CD14-positive monocyte (primary cell): ENCODE results near the gene PHF23. TPM values are rescaled to one million over a fixed set of nuclear protein-coding genes. Genes with fewer than 3 reads are reported as not detected.
A peak's percentile ranks its signal among the peaks of the same experiment; 100 is the strongest.

Experiments used
- DNase-seq, 3 donors: peaks; one replicate each; pipeline ENCODE4 v3.0.0-alpha.2; 2011 to 2022
- H2AFZ ChIP-seq: 2 replicates; pipeline ENCODE4 v1.6.0; 2012; ENCODE audit warnings: mild to moderate bottlenecking, low read depth, low read length, inconsistent platforms; ENCODE audit not compliant: insufficient read depth, poor library complexity, severe bottlenecking
- H3K27ac ChIP-seq, 2 donors: 1 replicate in 1 of 2; 2 replicates in 1 of 2; pipeline ENCODE4 v1.5.1; 2012 to 2013; ENCODE audit warnings: low read length in 2 of 2, control low read depth in 1 of 2, inconsistent platforms in 1 of 2, low read depth in 1 of 2, mild to moderate bottlenecking in 1 of 2
- H3K27me3 ChIP-seq, 2 donors: one replicate each; pipeline versions ENCODE4 v1.6.0 to v1.6.1; 2011 to 2013; ENCODE audit warnings: low read length in 2 of 2; ENCODE audit not compliant: control insufficient read depth in 2 of 2, insufficient read depth in 2 of 2
- H3K36me3 ChIP-seq, 2 donors: replicated peaks in 1 of 2; 1 replicate in 1 of 2; 2 replicates in 1 of 2; pipeline versions ENCODE4 v1.5.1 to v1.6.1; 2012 to 2013; ENCODE audit warnings: low read length in 2 of 2, control low read depth in 1 of 2, inconsistent platforms in 1 of 2, mild to moderate bottlenecking in 1 of 2; ENCODE audit not compliant: insufficient read depth in 2 of 2, control insufficient read depth in 1 of 2
- H3K4me1 ChIP-seq, 2 donors: 1 replicate in 1 of 2; 2 replicates in 1 of 2; pipeline versions ENCODE4 v1.5.1 to v1.6.1; 2012 to 2013; ENCODE audit warnings: low read length in 2 of 2, control low read depth in 1 of 2, inconsistent platforms in 1 of 2, mild to moderate bottlenecking in 1 of 2, moderate library complexity in 1 of 2; ENCODE audit not compliant: insufficient read depth in 2 of 2, control insufficient read depth in 1 of 2
- H3K4me2 ChIP-seq: replicated peaks from 2 replicates; pipeline ENCODE3; 2012; ENCODE audit warnings: low read length, moderate library complexity, mild to moderate bottlenecking; ENCODE audit not compliant: poor library complexity, severe bottlenecking; ENCODE audit errors: extremely low read depth
- H3K4me3 ChIP-seq, 3 experiments: fragments of 200-600 bp in 1 of 3; sonication (generic) in 1 of 3; replicated peaks in 1 of 3; 1 replicate in 2 of 3; 2 replicates in 1 of 3; pipeline ENCODE4 v1.5.1; 2011 to 2013; ENCODE audit warnings: low read length in 3 of 3, mild to moderate bottlenecking in 3 of 3, control low read depth in 2 of 3, low read depth in 2 of 3, inconsistent platforms in 1 of 3, moderate library complexity in 1 of 3
- H3K79me2 ChIP-seq: 2 replicates; pipeline ENCODE4 v1.6.0; 2012; ENCODE audit warnings: mild to moderate bottlenecking, control low read depth, inconsistent platforms, low read length, moderate library complexity; ENCODE audit not compliant: insufficient read depth
- H3K9ac ChIP-seq: 2 replicates; pipeline ENCODE4 v1.6.0; 2017; ENCODE audit warnings: low read length, mild to moderate bottlenecking; ENCODE audit not compliant: insufficient read depth, poor library complexity, severe bottlenecking
- H3K9me3 ChIP-seq, 2 donors: replicated peaks in 1 of 2; 1 replicate in 1 of 2; 2 replicates in 1 of 2; pipeline versions ENCODE4 v1.5.1 to v1.6.1; 2012 to 2013; ENCODE audit warnings: low read length in 2 of 2, control low read depth in 1 of 2; ENCODE audit not compliant: control insufficient read depth in 1 of 2, insufficient read depth in 1 of 2
- H4K20me1 ChIP-seq: 2 replicates; pipeline ENCODE4 v1.6.0; 2012; ENCODE audit warnings: mild to moderate bottlenecking, low read length, control low read depth, moderate library complexity; ENCODE audit not compliant: insufficient read depth
- H3K27ac Mint-ChIP-seq, 7 donors: one replicate each; pipeline ENCODE4 v1.8.0; 2020; ENCODE audit warnings: mild to moderate bottlenecking in 7 of 7, mixed read lengths in 7 of 7, moderate library complexity in 6 of 7, inconsistent platforms in 2 of 7
- H3K27me3 Mint-ChIP-seq, 3 donors: one replicate each; pipeline ENCODE4 v1.8.0; 2021 to 2022; ENCODE audit warnings: low read depth in 3 of 3, mild to moderate bottlenecking in 3 of 3, mixed read lengths in 3 of 3, moderate library complexity in 3 of 3, inconsistent platforms in 1 of 3
- H3K36me3 Mint-ChIP-seq, 2 donors: one replicate each; pipeline ENCODE4 v1.8.0; 2020; ENCODE audit warnings: mixed read lengths in 2 of 2, inconsistent platforms in 1 of 2, mild to moderate bottlenecking in 1 of 2
- H3K4me1 Mint-ChIP-seq: one replicate; pipeline ENCODE4 v1.8.0; 2020; ENCODE audit warnings: mild to moderate bottlenecking, mixed read lengths
- H3K4me3 Mint-ChIP-seq, 2 donors: one replicate each; pipeline ENCODE4 v1.8.0; 2020; ENCODE audit warnings: mild to moderate bottlenecking in 2 of 2, mixed read lengths in 2 of 2, moderate library complexity in 1 of 2
- H3K9me3 Mint-ChIP-seq, 7 donors: one replicate each; pipeline ENCODE4 v1.8.0; 2020 to 2022; ENCODE audit warnings: mixed read lengths in 7 of 7, mild to moderate bottlenecking in 6 of 7, moderate library complexity in 6 of 7, inconsistent platforms in 2 of 7
- CTCF ChIP-seq: fragments of 200-600 bp; IDR thresholded peaks from one replicate; pipeline ENCODE4 v1.8.0; 2022; ENCODE audit warnings: antibody characterized with exemption, mild to moderate bottlenecking
- WGBS: methylation state at CpG from one replicate; pipeline ENCODE4 v1.1.5; 2013; ENCODE audit warnings: missing lambda C conversion rate; ENCODE audit not compliant: insufficient coverage; 5-methylcytosine and 5-hydroxymethylcytosine counted together
- intact Hi-C, 2 donors: fragments of 100-400 bp; cut with micrococcal nuclease; formaldehyde crosslinking; loops; one replicate each; pipeline versions ENCODE4 v1.15.0 to v1.15.1; 2023
- polyA plus RNA-seq, 3 donors: library from polyadenylated mRNA; depleted of rRNA in 1 of 3; unstranded in 2 of 3; stranded (reverse) in 1 of 3; fragments of 300-500 nt in 2 of 3; fragments of >200 nt in 1 of 3; fragmentation: Illumina TruSeq in 2 of 3; gene quantifications; 1 replicate in 2 of 3; 2 replicates in 1 of 3; pipeline ENCODE4 v1.2.3, GENCODE V29; 2012 to 2021

Gene PHF23
- polyA plus RNA-seq, 3 donors: 12.0 to 18.0 (median 12.9) TPM

GRCh38 chr17:7256766-7257456 is 17.7 kb upstream of the PHF23 start:
- H3K27ac Mint-ChIP-seq: peak overlapping the region in 1 of 7 donors; percentile 51
- 97% methylated on average over 6 of the region's 8 CpGs for WGBS
- H3K4me3 ChIP-seq: no peak overlapping the region
- peaks cover 14% of the 10 kb centered on the region for H3K79me2 ChIP-seq
- H3K36me3 Mint-ChIP-seq: peaks cover 44 to 63% of the 10 kb centered on the region in 2 donors
- peaks cover 27% of the 10 kb centered on the region for H3K4me1 Mint-ChIP-seq
- H3K9me3 Mint-ChIP-seq: peaks cover 0 to 6% (median 3%) of the 10 kb centered on the region in 7 donors
- DNase-seq: no peak
- H4K20me1 ChIP-seq: no peaks in the 10 kb centered on the region
- peaks cover 10 to 23% (median 22%) of the 10 kb centered on the region in 3 donors for H3K27me3 Mint-ChIP-seq
- peaks cover 21 to 37% of the 10 kb centered on the region in 2 donors for H3K4me1 ChIP-seq
- H2AFZ ChIP-seq: no peak overlapping the region
- H3K36me3 ChIP-seq: peaks cover 26 to 53% of the 10 kb centered on the region in 2 donors
- no peak overlapping the region for H3K9ac ChIP-seq
- no peak for TF ChIP-seq CTCF
- no peak overlapping the region for H3K4me2 ChIP-seq
- no peak overlapping the region for H3K27ac ChIP-seq
- intact Hi-C loops: loop anchor here in 1 of 2 donors (10.0 kb wide), 1 partner anchor 308 kb away; the partner anchor contains the start of gene SENP3
- peaks cover 9 to 15% of the 10 kb centered on the region in 2 donors for H3K27me3 ChIP-seq
- H3K4me3 Mint-ChIP-seq: no peak overlapping the region
- H3K9me3 ChIP-seq: peaks cover 0 to 3% of the 10 kb centered on the region in 2 donors

GRCh38 chr17:7254511-7254910 is 15.3 kb upstream of the PHF23 start:
- peaks cover 27 to 38% of the 10 kb centered on the region in 2 donors for H3K4me1 ChIP-seq
- Mint-ChIP-seq H3K36me3 (peaks cover 37 to 57% of the 10 kb centered on the region in 2 donors), H3K27ac (peak overlapping the region in 1 of 7 donors; percentile 18), H3K9me3 (no peaks in the 10 kb centered on the region), H3K4me3 (no peak overlapping the region), H3K4me1 (peaks cover 33% of the 10 kb centered on the region), H3K27me3 (peaks cover 0 to 1% (median under 1%) of the 10 kb centered on the region in 3 donors)
- no peaks in the 10 kb centered on the region for H3K9me3 ChIP-seq
- DNase-seq: no peak
- no peak for TF ChIP-seq CTCF
- H3K4me3 ChIP-seq: no peak overlapping the region
- no peak overlapping the region for H2AFZ ChIP-seq
- no peak overlapping the region for H3K27ac ChIP-seq
- peaks cover 26 to 51% of the 10 kb centered on the region in 2 donors for H3K36me3 ChIP-seq
- H4K20me1 ChIP-seq: no peaks in the 10 kb centered on the region
- intact Hi-C loops: loop anchor here (5.0 to 10.0 kb wide), 4 partner anchors 37 to 310 kb away; partner anchors contain the start of genes ACADVL (in 1 of the 2), DLG4 (in 1 of the 2), EIF5A (in 1 of the 2) and SENP3 (in 1 of the 2)
- WGBS: 94% methylated on average over 3 of the region's 4 CpGs
- peaks cover 36% of the 10 kb centered on the region for H3K79me2 ChIP-seq
- no peak overlapping the region for H3K9ac ChIP-seq
- H3K27me3 ChIP-seq: no peaks in the 10 kb centered on the region
- no peak overlapping the region for H3K4me2 ChIP-seq
